HepG2 (cell line): ENCODE data around the gene CPNE5. TPM values are rescaled to one million over a fixed set of nuclear protein-coding genes. Genes with fewer than 3 reads are reported as not detected.
A peak's percentile ranks its signal among the peaks of the same experiment; 100 is the strongest.

ENCODE experiments used
- ATAC-seq: fragments of 200-7000 bp; cut with Tn5 transposase; 3 replicates; pipeline ENCODE4 v1.9.1; 2020; ENCODE audit warnings: mild to moderate bottlenecking, moderate library complexity
- BruUV-seq: library from RNA; stranded (reverse); fragments of 400-500 nt; replicated peaks from 2 replicates; lab custom pipeline; 2021; lab: Mats Ljungman, UMichigan
- CTCF ChIA-PET: fragments of 300-600 bp; formaldehyde crosslinking; extraction: SDS; loops from one replicate; lab custom pipeline; 2021; ENCODE audit warnings: low total read pairs, inconsistent platforms, low intra/inter-chr PET ratio; lab: Yijun Ruan, JAX
- POLR2A ChIA-PET: fragments of 350-600 bp; sonication (Branson Sonifier 250); formaldehyde crosslinking; loops from one replicate; lab custom pipeline; 2020; ENCODE audit warnings: antibody characterized with exemption, inconsistent platforms; lab: Yijun Ruan, JAX
- DNase-seq: peaks from one replicate; pipeline ENCODE4 v3.0.0-alpha.2; 2015; ENCODE audit warnings: low spot score
- FAIRE-seq: peaks from 3 replicates; lab custom pipeline; 2011; peaks lifted over from hg19 to GRCh38; lab: Jason Lieb, UNC
- H2AFZ ChIP-seq: one replicate; pipeline ENCODE4 v1.6.1; 2011; ENCODE audit warnings: low read length, inconsistent platforms
- H3K27ac ChIP-seq: fragments of 300-600 bp; 3 replicates; pipeline ENCODE4 v1.8.0; 2011; ENCODE audit warnings: mixed run types, mild to moderate bottlenecking, mixed read lengths, low read length, inconsistent platforms; ENCODE audit not compliant: insufficient read depth; ENCODE audit errors: extremely low read length
- H3K27me3 ChIP-seq, 2 experiments: fragments of 200-600 bp in 1 of 2; 2 replicates in 1 of 2; 3 replicates in 1 of 2; pipeline versions ENCODE4 v1.6.0 to v1.8.0; 2011; ENCODE audit warnings: low read length in 2 of 2, mild to moderate bottlenecking in 2 of 2, moderate library complexity in 2 of 2, inconsistent platforms in 1 of 2; ENCODE audit not compliant: insufficient read depth in 2 of 2, control insufficient read depth in 1 of 2
- H3K36me3 ChIP-seq, 2 experiments: fragments of 200-600 bp in 1 of 2; replicated peaks in 1 of 2; 2 replicates in 1 of 2; 3 replicates in 1 of 2; pipeline versions ENCODE4 v1.5.1 to v1.8.0; 2011; ENCODE audit warnings: low read length in 2 of 2, inconsistent platforms in 1 of 2; ENCODE audit not compliant: insufficient read depth in 2 of 2, control insufficient read depth in 1 of 2
- H3K4me1 ChIP-seq: 2 replicates; pipeline ENCODE4 v1.5.1; 2012; ENCODE audit warnings: low read length, inconsistent platforms; ENCODE audit not compliant: insufficient read depth
- H3K4me2 ChIP-seq: 2 replicates; pipeline ENCODE4 v1.6.0; 2011; ENCODE audit warnings: low read depth, low read length, inconsistent platforms
- H3K4me3 ChIP-seq, 3 experiments: fragments of 200-600 bp in 1 of 3; sonication (generic), shearing (Covaris generic) in 1 of 3; replicated peaks in 1 of 3; 2 replicates each; pipeline ENCODE4 v1.5.1; 2011 to 2016; ENCODE audit warnings: low read length in 3 of 3, inconsistent platforms in 2 of 3, low read depth in 2 of 3, mild to moderate bottlenecking in 2 of 3, control low read depth in 1 of 3, mixed read lengths in 1 of 3; ENCODE audit not compliant: insufficient read depth in 1 of 3
- H3K79me2 ChIP-seq: one replicate; pipeline ENCODE4 v1.6.1; 2011; ENCODE audit warnings: low read length, inconsistent platforms; ENCODE audit not compliant: insufficient read depth
- H3K9ac ChIP-seq: 2 replicates; pipeline ENCODE4 v1.6.0; 2011; ENCODE audit warnings: mild to moderate bottlenecking, low read depth, low read length, inconsistent platforms; ENCODE audit not compliant: insufficient read depth
- H3K9me3 ChIP-seq: 2 replicates; pipeline ENCODE4 v1.5.1; 2012; ENCODE audit warnings: mild to moderate bottlenecking, low read length
- H4K20me1 ChIP-seq: 2 replicates; pipeline ENCODE4 v1.6.0; 2011; ENCODE audit warnings: inconsistent platforms, mild to moderate bottlenecking, low read length, moderate library complexity; ENCODE audit not compliant: insufficient read depth
- ELF3 ChIP-seq: IDR thresholded peaks from 2 replicates; pipeline ENCODE4 v1.6.1; 2016; ENCODE audit warnings: missing genetic modification reagents, missing compliant biosample characterization
- KAT2B ChIP-seq: fragments of 150-350 bp; IDR thresholded peaks from 2 replicates; pipeline ENCODE4 v1.6.1; 2014; ENCODE audit warnings: low read depth, low read length, borderline replicate concordance
- KDM1A ChIP-seq: IDR thresholded peaks from 2 replicates; pipeline ENCODE4 v1.6.1; 2016; ENCODE audit warnings: missing compliant biosample characterization
- KDM5A ChIP-seq: fragments of 200-600 bp; sonication (generic); IDR thresholded peaks from 2 replicates; pipeline ENCODE4 v1.7.0; 2018; ENCODE audit warnings: antibody characterized with exemption, mild to moderate bottlenecking, low read length, borderline replicate concordance
- NPAS2 ChIP-seq: sonication (generic); formaldehyde crosslinking; IDR thresholded peaks from 2 replicates; pipeline ENCODE4 v1.8.0; 2022; ENCODE audit warnings: mild to moderate bottlenecking, missing genetic modification reagents, borderline replicate concordance
- STAG1 ChIP-seq: sonication (generic); formaldehyde crosslinking; IDR thresholded peaks from 2 replicates; pipeline ENCODE4 v1.4.0; 2020; ENCODE audit warnings: missing genetic modification reagents
- ZNF292 ChIP-seq: sonication (generic); formaldehyde crosslinking; IDR thresholded peaks from 2 replicates; pipeline ENCODE4 v1.8.1; 2022; ENCODE audit warnings: mild to moderate bottlenecking, low read depth, missing genetic modification reagents, borderline replicate concordance
- ZNF552 ChIP-seq: sonication (generic); formaldehyde crosslinking; IDR thresholded peaks from 2 replicates; pipeline ENCODE4 v1.9.0; 2022; ENCODE audit warnings: missing genetic modification reagents, mild to moderate bottlenecking, borderline replicate concordance
- ZNF564 ChIP-seq: sonication (generic); formaldehyde crosslinking; IDR thresholded peaks from 2 replicates; pipeline ENCODE4 v1.8.1; 2023; ENCODE audit warnings: mild to moderate bottlenecking, missing genetic modification reagents
- ZNF75D ChIP-seq: sonication (generic); formaldehyde crosslinking; IDR thresholded peaks from 2 replicates; pipeline ENCODE4 v1.8.1; 2023; ENCODE audit warnings: missing genetic modification reagents, mild to moderate bottlenecking, borderline replicate concordance
- ZNF766 ChIP-seq: sonication (generic); formaldehyde crosslinking; IDR thresholded peaks from 2 replicates; pipeline ENCODE4 v1.5.0; 2020; ENCODE audit warnings: missing genetic modification reagents, borderline replicate concordance
- ZNF768 ChIP-seq: sonication (generic); formaldehyde crosslinking; IDR thresholded peaks from 2 replicates; pipeline ENCODE4 v1.4.0; 2020; ENCODE audit warnings: missing genetic modification reagents
- ZSCAN25 ChIP-seq: sonication (generic); formaldehyde crosslinking; IDR thresholded peaks from 2 replicates; pipeline ENCODE4 v1.8.0; 2022; ENCODE audit warnings: mild to moderate bottlenecking, missing genetic modification reagents
- WGBS: methylation state at CpG from one replicate; pipeline ENCODE4 v1.1.6; 2017; ENCODE audit warnings: low lambda C conversion rate; 5-methylcytosine and 5-hydroxymethylcytosine counted together
- in situ Hi-C: cut with HindIII; loops from 2 replicates; pipeline ENCODE4 v1.10.0; 2017; ENCODE audit warnings: low pct_unique_long_range_greater_than_20kb; ENCODE audit not compliant: extremely low pct_ligation_motif_present
- intact Hi-C: fragments of 100-400 bp; cut with micrococcal nuclease; formaldehyde crosslinking; loops from one replicate; pipeline ENCODE4 v1.10.0; 2022; ENCODE audit not compliant: unreplicated experiment
- polyA plus RNA-seq, 8 experiments: library from polyadenylated mRNA; depleted of rRNA in 3 of 8; stranded (reverse) in 7 of 8; unstranded in 1 of 8; fragments of >200 nt; fragmentation: Illumina TruSeq in 4 of 8; extraction: Trizol in 4 of 8; gene quantifications; 2 replicates each; pipeline versions ENCODE4 v1.2.1 to v1.2.3, GENCODE V29; 2011 to 2016; ENCODE audit warnings: low read depth in 4 of 8, missing spikeins in 1 of 8, mixed read lengths in 1 of 8; ENCODE audit not compliant: insufficient read depth in 1 of 8
- total RNA-seq, 5 experiments: library from RNA; depleted of rRNA; stranded (reverse); fragments of >200 nt; fragmentation: Illumina TruSeq; extraction: Trizol; gene quantifications; 2 replicates each; pipeline ENCODE4 v1.2.3, GENCODE V29; 2016; ENCODE audit warnings: low read depth in 1 of 5
- TF ChIP-seq, protein P1 (sequence below): sonication (generic); formaldehyde crosslinking; IDR thresholded peaks from 2 replicates; pipeline ENCODE4 v1.9.0; 2022; ENCODE audit warnings: missing genetic modification reagents, mild to moderate bottlenecking, borderline replicate concordance
- TF ChIP-seq, protein P2 (sequence below): sonication (generic); formaldehyde crosslinking; IDR thresholded peaks from 2 replicates; pipeline ENCODE4 v1.5.1; 2020; ENCODE audit warnings: missing genetic modification reagents, mild to moderate bottlenecking, borderline replicate concordance
- TF ChIP-seq, protein P3 (sequence below), 2 experiments: sonication (generic) in 1 of 2; formaldehyde crosslinking in 1 of 2; IDR thresholded peaks; 2 replicates each; pipeline versions ENCODE4 v1.5.1 to v1.6.1; 2011 to 2020; ENCODE audit warnings: borderline replicate concordance in 1 of 2, low read depth in 1 of 2, low read length in 1 of 2, mild to moderate bottlenecking in 1 of 2, missing genetic modification reagents in 1 of 2, moderate library complexity in 1 of 2
- TF ChIP-seq, protein P4 (sequence below): sonication (generic); formaldehyde crosslinking; IDR thresholded peaks from 2 replicates; pipeline ENCODE4 v1.9.0; 2022; ENCODE audit warnings: low read depth, missing genetic modification reagents

The CPNE5 gene
- total and polyA plus RNA-seq, 2 of the 13 experiments (the other 11 are each of a cell fraction or from before 2014, with no cell fraction given) = 0.16 TPM; not detected in 1

DNA sequence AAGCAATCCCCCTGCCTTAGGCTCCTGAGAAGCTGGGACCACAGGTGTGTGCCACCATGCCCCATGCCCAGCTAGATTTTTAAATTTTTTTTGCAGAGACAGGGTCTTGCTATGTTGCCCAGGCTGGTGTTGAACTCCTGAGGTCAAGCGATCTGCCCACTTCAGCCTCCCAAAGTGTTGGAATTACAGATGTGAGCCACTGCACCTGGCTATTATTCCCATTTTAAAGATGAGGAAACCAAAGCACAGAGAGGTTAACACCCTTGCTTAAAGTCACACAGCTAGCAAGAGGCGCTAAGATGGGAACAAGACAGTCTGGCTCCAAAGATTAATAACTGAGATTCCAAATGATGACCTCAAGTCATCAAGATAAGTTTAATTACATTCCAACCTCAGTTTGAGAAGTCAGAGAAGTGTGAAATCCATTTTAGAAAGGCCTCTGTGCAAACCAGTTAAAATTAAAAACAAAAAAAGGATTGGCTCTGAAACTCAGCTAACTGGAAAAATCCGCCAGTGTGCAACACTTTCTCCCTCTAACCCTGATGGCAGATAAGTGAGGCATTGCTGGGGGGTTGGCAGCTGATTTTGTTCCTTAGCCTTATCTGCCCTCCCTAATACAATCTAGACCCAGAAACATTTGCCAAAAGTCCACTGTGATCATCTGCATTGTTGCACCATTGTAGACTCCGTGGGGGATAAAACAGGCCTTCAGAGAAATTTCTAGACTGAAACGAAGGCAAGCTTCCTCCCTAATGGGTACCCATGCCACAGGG, 55.5 kb downstream of the CPNE5 start:
- no peak overlapping the region for H3K4me3 ChIP-seq
- ATAC-seq (no peak), FAIRE-seq (no peak), DNase-seq (no peak)
- no peak overlapping the region for H3K4me2 ChIP-seq
- H2AFZ ChIP-seq = no peak overlapping the region
- no peak overlapping the region for H3K9ac ChIP-seq
- H3K27ac ChIP-seq = no peak overlapping the region
- no peaks in the 10 kb centered on the region for H3K79me2 ChIP-seq
- H4K20me1 ChIP-seq = no peaks in the 10 kb centered on the region
- 13% methylated on average over 5 of the region's 5 CpGs for WGBS
- intact Hi-C loops = no loop called here
- no peaks in the 10 kb centered on the region for H3K36me3 ChIP-seq
- CTCF ChIA-PET = interaction anchor here (0.8 kb wide), 1 partner anchor 90 kb away, joined by 3 read pairs; no protein-coding TSS in a partner anchor
- peaks cover 5 to 65% of the 10 kb centered on the region in 2 experiments; a peak in 4 of 5 replicates for H3K27me3 ChIP-seq
- in situ Hi-C loops = no loop called here
- H3K9me3 ChIP-seq = no peaks in the 10 kb centered on the region
- POLR2A ChIA-PET = no interaction called here
- no TSS peak for BruUV-seq
- peaks cover 12% of the 10 kb centered on the region for H3K4me1 ChIP-seq
- TF ChIP-seq, protein P1, sequence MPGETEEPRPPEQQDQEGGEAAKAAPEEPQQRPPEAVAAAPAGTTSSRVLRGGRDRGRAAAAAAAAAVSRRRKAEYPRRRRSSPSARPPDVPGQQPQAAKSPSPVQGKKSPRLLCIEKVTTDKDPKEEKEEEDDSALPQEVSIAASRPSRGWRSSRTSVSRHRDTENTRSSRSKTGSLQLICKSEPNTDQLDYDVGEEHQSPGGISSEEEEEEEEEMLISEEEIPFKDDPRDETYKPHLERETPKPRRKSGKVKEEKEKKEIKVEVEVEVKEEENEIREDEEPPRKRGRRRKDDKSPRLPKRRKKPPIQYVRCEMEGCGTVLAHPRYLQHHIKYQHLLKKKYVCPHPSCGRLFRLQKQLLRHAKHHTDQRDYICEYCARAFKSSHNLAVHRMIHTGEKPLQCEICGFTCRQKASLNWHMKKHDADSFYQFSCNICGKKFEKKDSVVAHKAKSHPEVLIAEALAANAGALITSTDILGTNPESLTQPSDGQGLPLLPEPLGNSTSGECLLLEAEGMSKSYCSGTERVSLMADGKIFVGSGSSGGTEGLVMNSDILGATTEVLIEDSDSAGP (CRISPR knock-in tag) = no peak
- TF ChIP-seq KAT2B (no peak), NPAS2 (no peak), ELF3 (CRISPR knock-in tag) (no peak), ZNF75D (no peak), ZNF766 (CRISPR knock-in tag) (no peak), ZNF552 (CRISPR knock-in tag) (no peak), STAG1 (CRISPR knock-in tag) (no peak), ZNF564 (CRISPR knock-in tag) (no peak), ZSCAN25 (CRISPR knock-in tag) (no peak), KDM5A (no peak), ZNF292 (CRISPR knock-in tag) (no peak), KDM1A (0 out of 2 replicates have a peak, but pooled peaks have one; percentile 17), ZNF768 (CRISPR knock-in tag) (peak; percentile 78)
- TF ChIP-seq, protein P2, sequence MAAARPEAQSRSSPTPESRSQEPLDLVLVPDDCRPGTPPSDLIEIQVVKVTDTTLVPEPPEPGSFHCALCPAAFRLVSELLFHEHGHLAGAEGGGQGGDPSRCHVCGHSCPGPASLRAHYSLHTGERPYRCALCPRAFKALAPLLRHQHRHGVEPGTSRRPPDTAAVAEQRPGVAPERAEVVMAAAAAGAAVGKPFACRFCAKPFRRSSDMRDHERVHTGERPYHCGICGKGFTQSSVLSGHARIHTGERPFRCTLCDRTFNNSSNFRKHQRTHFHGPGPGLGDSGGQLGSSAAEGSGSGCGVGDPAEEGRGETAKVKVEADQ = no peak
- TF ChIP-seq, protein P3, sequence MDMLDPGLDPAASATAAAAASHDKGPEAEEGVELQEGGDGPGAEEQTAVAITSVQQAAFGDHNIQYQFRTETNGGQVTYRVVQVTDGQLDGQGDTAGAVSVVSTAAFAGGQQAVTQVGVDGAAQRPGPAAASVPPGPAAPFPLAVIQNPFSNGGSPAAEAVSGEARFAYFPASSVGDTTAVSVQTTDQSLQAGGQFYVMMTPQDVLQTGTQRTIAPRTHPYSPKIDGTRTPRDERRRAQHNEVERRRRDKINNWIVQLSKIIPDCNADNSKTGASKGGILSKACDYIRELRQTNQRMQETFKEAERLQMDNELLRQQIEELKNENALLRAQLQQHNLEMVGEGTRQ (IDR thresholded peaks at IDR 0.05; ENCODE audit: low read depth, low read length) = no peak
- TF ChIP-seq, protein P3 (CRISPR knock-in tag; IDR thresholded peaks at IDR 0.05; ENCODE audit: borderline replicate concordance) = no peak
- TF ChIP-seq, protein P4, sequence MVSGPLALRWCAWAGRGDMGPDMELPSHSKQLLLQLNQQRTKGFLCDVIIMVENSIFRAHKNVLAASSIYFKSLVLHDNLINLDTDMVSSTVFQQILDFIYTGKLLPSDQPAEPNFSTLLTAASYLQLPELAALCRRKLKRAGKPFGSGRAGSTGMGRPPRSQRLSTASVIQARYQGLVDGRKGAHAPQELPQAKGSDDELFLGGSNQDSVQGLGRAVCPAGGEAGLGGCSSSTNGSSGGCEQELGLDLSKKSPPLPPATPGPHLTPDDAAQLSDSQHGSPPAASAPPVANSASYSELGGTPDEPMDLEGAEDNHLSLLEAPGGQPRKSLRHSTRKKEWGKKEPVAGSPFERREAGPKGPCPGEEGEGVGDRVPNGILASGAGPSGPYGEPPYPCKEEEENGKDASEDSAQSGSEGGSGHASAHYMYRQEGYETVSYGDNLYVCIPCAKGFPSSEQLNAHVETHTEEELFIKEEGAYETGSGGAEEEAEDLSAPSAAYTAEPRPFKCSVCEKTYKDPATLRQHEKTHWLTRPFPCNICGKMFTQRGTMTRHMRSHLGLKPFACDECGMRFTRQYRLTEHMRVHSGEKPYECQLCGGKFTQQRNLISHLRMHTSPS (CRISPR knock-in tag) = no peak
